ENCODE measurements around the gene FRMD7.
"Not testable (repeated sequence)": the region's sequence is repeated elsewhere in the genome, so short reads cannot be mapped to it uniquely, and the experiment has no call there.

FRMD7 gene

GRCh38 chrX:132058050-132058449, 69.8 kb downstream of the FRMD7 start:
- no peaks in the 10 kb centered on the region for H3K9me2 ChIP-seq (replicated peaks; ENCODE audit: insufficient read depth, low read length)
- no peak overlapping the region for H3K4me2 ChIP-seq (ENCODE audit: low read depth, low read length, poor library complexity, severe bottlenecking)
- 0 out of 2 replicates have a peak, but pooled peaks cover 5% of the 10 kb centered on the region for H3K79me2 ChIP-seq (ENCODE audit: insufficient read depth, low read length)
- no peaks in the 10 kb centered on the region for H4K20me1 ChIP-seq (ENCODE audit: low read depth, low read length)
- no peak overlapping the region for H3K4me3 ChIP-seq (ENCODE audit: insufficient read depth, low read length, poor library complexity, severe bottlenecking)
- no peak overlapping the region for H2AFZ ChIP-seq (ENCODE audit: low read depth, low read length, severe bottlenecking)
- no peak for TF ChIP-seq EZH2phosphoT487 (conservative IDR thresholded peaks at IDR 0.05; ENCODE audit: low read length)
- H3F3A ChIP-seq (ENCODE audit: insufficient read depth): no peaks in the 10 kb centered on the region
- no peak overlapping the region for H3K27ac ChIP-seq (ENCODE audit: low read depth, low read length)
- H3K27me3 ChIP-seq (ENCODE audit: low read length): no peaks in the 10 kb centered on the region
- no peak overlapping the region for H3K9ac ChIP-seq (ENCODE audit: low read length)
- H3K36me3 ChIP-seq (ENCODE audit: low read length): no peaks in the 10 kb centered on the region
- H3K9me3 ChIP-seq (ENCODE audit: insufficient read depth, low read length): no peaks in the 10 kb centered on the region

GRCh38 chrX:132051778-132052177, 76.0 kb downstream of the FRMD7 start:
- not testable (repeated sequence) for H2AFZ ChIP-seq (ENCODE audit: low read depth, low read length, severe bottlenecking); H3K4me3 ChIP-seq (ENCODE audit: insufficient read depth, low read length, poor library complexity, severe bottlenecking); H3F3A ChIP-seq (ENCODE audit: insufficient read depth); H3K4me2 ChIP-seq (ENCODE audit: low read depth, low read length, poor library complexity, severe bottlenecking); H3K36me3 ChIP-seq (ENCODE audit: low read length); H3K9me2 ChIP-seq (replicated peaks; ENCODE audit: insufficient read depth, low read length); H3K9ac ChIP-seq (ENCODE audit: low read length); H3K27me3 ChIP-seq (ENCODE audit: low read length); H4K20me1 ChIP-seq (ENCODE audit: low read depth, low read length); H3K9me3 ChIP-seq (ENCODE audit: insufficient read depth, low read length); H3K27ac ChIP-seq (ENCODE audit: low read depth, low read length)
- peaks cover 28% of the 10 kb centered on the region for H3K79me2 ChIP-seq (ENCODE audit: insufficient read depth, low read length)

- no peak overlapping the region for H3K9ac ChIP-seq (ENCODE audit: low read length)
- no peak for TF ChIP-seq EZH2phosphoT487 (conservative IDR thresholded peaks at IDR 0.05; ENCODE audit: low read length)
- TF ChIP-seq CTCF (IDR thresholded peaks at IDR 0.05; ENCODE audit: insufficient read depth, low read length, poor library complexity, severe bottlenecking): no peak
- no peak overlapping the region for H3K4me2 ChIP-seq (ENCODE audit: low read depth, low read length, poor library complexity, severe bottlenecking)
- H3K27ac ChIP-seq (ENCODE audit: low read depth, low read length): no peak overlapping the region
- H4K20me1 ChIP-seq (ENCODE audit: low read depth, low read length): no peaks in the 10 kb centered on the region
- no peaks in the 10 kb centered on the region for H3K9me3 ChIP-seq (ENCODE audit: insufficient read depth, low read length)
- no peaks in the 10 kb centered on the region for H3K36me3 ChIP-seq (ENCODE audit: low read length)
- no peaks in the 10 kb centered on the region for H3K27me3 ChIP-seq (ENCODE audit: low read length)
- peaks cover 56% of the 10 kb centered on the region for H3K79me2 ChIP-seq (ENCODE audit: insufficient read depth, low read length)
- no peak overlapping the region for H2AFZ ChIP-seq (ENCODE audit: low read depth, low read length, severe bottlenecking)
- H3F3A ChIP-seq (ENCODE audit: insufficient read depth): no peaks in the 10 kb centered on the region
- no peak overlapping the region for H3K4me3 ChIP-seq (ENCODE audit: insufficient read depth, low read length, poor library complexity, severe bottlenecking)
- no peaks in the 10 kb centered on the region for H3K9me2 ChIP-seq (replicated peaks; ENCODE audit: insufficient read depth, low read length)
Observed at GRCh38 chrX:132046533-132046932, 81.3 kb downstream of the FRMD7 start.

- Histone ChIP-seq H3K4me2 (ENCODE audit: low read depth, low read length, poor library complexity, severe bottlenecking) (no peak overlapping the region), H4K20me1 (ENCODE audit: low read depth, low read length) (no peaks in the 10 kb centered on the region), H3K27me3 (ENCODE audit: low read length) (no peaks in the 10 kb centered on the region), H3K79me2 (ENCODE audit: insufficient read depth, low read length) (peaks cover 56% of the 10 kb centered on the region), H3F3A (ENCODE audit: insufficient read depth) (no peaks in the 10 kb centered on the region), H3K9me3 (ENCODE audit: insufficient read depth, low read length) (no peaks in the 10 kb centered on the region), H3K27ac (ENCODE audit: low read depth, low read length) (no peak overlapping the region), H3K9me2 (replicated peaks; ENCODE audit: insufficient read depth, low read length) (no peaks in the 10 kb centered on the region), H3K4me3 (ENCODE audit: insufficient read depth, low read length, poor library complexity, severe bottlenecking) (no peak overlapping the region), H3K36me3 (ENCODE audit: low read length) (no peaks in the 10 kb centered on the region), H3K9ac (ENCODE audit: low read length) (no peak overlapping the region), H2AFZ (ENCODE audit: low read depth, low read length, severe bottlenecking) (no peak overlapping the region)
- TF ChIP-seq CTCF (IDR thresholded peaks at IDR 0.05; ENCODE audit: insufficient read depth, low read length, poor library complexity, severe bottlenecking) (no peak), EZH2phosphoT487 (conservative IDR thresholded peaks at IDR 0.05; ENCODE audit: low read length) (no peak)
Observed at GRCh38 chrX:132045456-132045855, 82.4 kb downstream of the FRMD7 start.
